ENCODE measurements around the gene GPR137B. TPM values are rescaled to one million over a fixed set of nuclear protein-coding genes. Genes with fewer than 3 reads are reported as not detected.

GPR137B gene
- total and polyA plus RNA-seq, 2 experiments from 2014 or later, result 4.5 to 11.1 TPM

- TF ChIP-seq ZNF462 (CRISPR knock-in tag; IDR thresholded peaks at IDR 0.05), result no peak
Measured at GRCh38 chr1:236179634-236180033, 37.3 kb downstream of the GPR137B start (continued).

- Histone ChIP-seq H3F3A (replicated peaks; ENCODE audit: low read depth) (no peaks in the 10 kb centered on the region), H2AFZ (no peak overlapping the region), H3K4me1 (ENCODE audit: insufficient read depth) (no peaks in the 10 kb centered on the region), H3K9me2 (ENCODE audit: insufficient read depth) (no peaks in the 10 kb centered on the region), H3K4me3 (no peak overlapping the region), H3K27me3 (ENCODE audit: insufficient read depth) (no peaks in the 10 kb centered on the region), H3K36me3 (ENCODE audit: insufficient read depth) (no peaks in the 10 kb centered on the region), H3K79me2 (replicated peaks; ENCODE audit: insufficient read depth) (no peaks in the 10 kb centered on the region), H3K27ac (ENCODE audit: low read depth) (no peak overlapping the region), H4K20me1 (replicated peaks; ENCODE audit: insufficient read depth) (no peaks in the 10 kb centered on the region), H3K4me2 (no peak overlapping the region)
- Mint-ChIP-seq H3K9me3 (no peaks in the 10 kb centered on the region), H3K27me3 (ENCODE audit: insufficient read depth, low read depth, poor library complexity) (peaks cover 3% of the 10 kb centered on the region), H3K27ac (no peak overlapping the region), H3K4me3 (no peak overlapping the region), H3K4me1 (no peaks in the 10 kb centered on the region; the same call in 2 of the 3 replicates), H3K36me3 (ENCODE audit: low read depth) (peaks cover 10% of the 10 kb centered on the region; the same call in 2 of the 3 replicates)
- no peak for DNase-seq (ENCODE audit: low spot score)
- no peak for ATAC-seq
- no peak for TF ChIP-seq NANOG (IDR thresholded peaks at IDR 0.05; ENCODE audit: borderline replicate concordance)
- TF ChIP-seq REST (IDR thresholded peaks at IDR 0.05; ENCODE audit: unreplicated experiment), result no peak
- no peak for TF ChIP-seq ZNF331 (CRISPR knock-in tag; IDR thresholded peaks at IDR 0.05; ENCODE audit: low read depth)
- no peak for TF ChIP-seq ZNF114 (CRISPR knock-in tag; IDR thresholded peaks at IDR 0.05)
Measured at GRCh38 chr1:236181059-236181458, 38.7 kb downstream of the GPR137B start.
